ENCODE data around the gene NFU1.
"Not testable (repeated sequence)": the region's sequence is repeated elsewhere in the genome, so short reads cannot be mapped to it uniquely, and the experiment has no call there.

Gene NFU1

GRCh38 chr2:69359371-69359770 lies 77.9 kb downstream of the NFU1 start:
- Histone ChIP-seq H3K4me3 (ENCODE audit: low read length) (no peak overlapping the region), H3K9me3 (ENCODE audit: control insufficient read depth, low read length) (no peaks in the 10 kb centered on the region), H3K27me3 (ENCODE audit: control insufficient read depth, insufficient read depth, low read length) (no peaks in the 10 kb centered on the region), H3K9ac (ENCODE audit: low read length) (no peak overlapping the region), H3K4me1 (ENCODE audit: control insufficient read depth, insufficient read depth, low read length) (peaks cover 4% of the 10 kb centered on the region), H3K36me3 (ENCODE audit: control insufficient read depth, insufficient read depth, low read length) (peaks cover 9% of the 10 kb centered on the region)

GRCh38 chr2:69358914-69359313 lies 78.3 kb downstream of the NFU1 start:
- no peak overlapping the region for H3K9ac ChIP-seq (ENCODE audit: low read length)
- peaks cover 4% of the 10 kb centered on the region for H3K4me1 ChIP-seq (ENCODE audit: control insufficient read depth, insufficient read depth, low read length)
- H3K4me3 ChIP-seq (ENCODE audit: low read length): no peak overlapping the region
- no peaks in the 10 kb centered on the region for H3K9me3 ChIP-seq (ENCODE audit: control insufficient read depth, low read length)
- peaks cover 9% of the 10 kb centered on the region for H3K36me3 ChIP-seq (ENCODE audit: control insufficient read depth, insufficient read depth, low read length)
- no peaks in the 10 kb centered on the region for H3K27me3 ChIP-seq (ENCODE audit: control insufficient read depth, insufficient read depth, low read length)

GRCh38 chr2:69356471-69356870 lies 80.8 kb downstream of the NFU1 start:
- no peak overlapping the region for H3K9ac ChIP-seq (ENCODE audit: low read length)
- H3K4me3 ChIP-seq (ENCODE audit: low read length): no peak overlapping the region
- peaks cover 4% of the 10 kb centered on the region for H3K4me1 ChIP-seq (ENCODE audit: control insufficient read depth, insufficient read depth, low read length)
- H3K36me3 ChIP-seq (ENCODE audit: control insufficient read depth, insufficient read depth, low read length): peaks cover 4% of the 10 kb centered on the region
- H3K27me3 ChIP-seq (ENCODE audit: control insufficient read depth, insufficient read depth, low read length): no peaks in the 10 kb centered on the region
- H3K9me3 ChIP-seq (ENCODE audit: control insufficient read depth, low read length): no peaks in the 10 kb centered on the region

- H3K36me3 ChIP-seq (ENCODE audit: control insufficient read depth, insufficient read depth, low read length); H3K27me3 ChIP-seq (ENCODE audit: control insufficient read depth, insufficient read depth, low read length); H3K9me3 ChIP-seq (ENCODE audit: control insufficient read depth, low read length); H3K4me3 ChIP-seq (ENCODE audit: low read length); H3K4me1 ChIP-seq (ENCODE audit: control insufficient read depth, insufficient read depth, low read length); H3K9ac ChIP-seq (ENCODE audit: low read length): not testable (repeated sequence)
Measured at GRCh38 chr2:69354976-69355375, 82.3 kb downstream of the NFU1 start.

- H3K4me3 ChIP-seq (ENCODE audit: low read length): no peak overlapping the region
- peaks cover 12% of the 10 kb centered on the region for H3K36me3 ChIP-seq (ENCODE audit: control insufficient read depth, insufficient read depth, low read length)
- H3K9ac ChIP-seq (ENCODE audit: low read length): no peak overlapping the region
- H3K9me3 ChIP-seq (ENCODE audit: control insufficient read depth, low read length): no peaks in the 10 kb centered on the region
- no peaks in the 10 kb centered on the region for H3K27me3 ChIP-seq (ENCODE audit: control insufficient read depth, insufficient read depth, low read length)
- peaks cover 4% of the 10 kb centered on the region for H3K4me1 ChIP-seq (ENCODE audit: control insufficient read depth, insufficient read depth, low read length)
Measured at GRCh38 chr2:69353360-69353759, 83.9 kb downstream of the NFU1 start.

GRCh38 chr2:69348781-69349180 lies 88.5 kb downstream of the NFU1 start:
- no peaks in the 10 kb centered on the region for H3K27me3 ChIP-seq (ENCODE audit: control insufficient read depth, insufficient read depth, low read length)
- H3K4me1 ChIP-seq (ENCODE audit: control insufficient read depth, insufficient read depth, low read length): no peaks in the 10 kb centered on the region
- H3K36me3 ChIP-seq (ENCODE audit: control insufficient read depth, insufficient read depth, low read length): peaks cover 14% of the 10 kb centered on the region
- H3K9ac ChIP-seq (ENCODE audit: low read length): no peak overlapping the region
- no peak overlapping the region for H3K4me3 ChIP-seq (ENCODE audit: low read length)
- H3K9me3 ChIP-seq (ENCODE audit: control insufficient read depth, low read length): no peaks in the 10 kb centered on the region
